ENCODE data around the gene RNF130. TPM values are rescaled to one million over a fixed set of nuclear protein-coding genes. Genes with fewer than 3 reads are reported as not detected.

RNF130 gene
- total RNA-seq, 4 donors from 2014 or later = 150 to 170 (median 167) TPM

DNA sequence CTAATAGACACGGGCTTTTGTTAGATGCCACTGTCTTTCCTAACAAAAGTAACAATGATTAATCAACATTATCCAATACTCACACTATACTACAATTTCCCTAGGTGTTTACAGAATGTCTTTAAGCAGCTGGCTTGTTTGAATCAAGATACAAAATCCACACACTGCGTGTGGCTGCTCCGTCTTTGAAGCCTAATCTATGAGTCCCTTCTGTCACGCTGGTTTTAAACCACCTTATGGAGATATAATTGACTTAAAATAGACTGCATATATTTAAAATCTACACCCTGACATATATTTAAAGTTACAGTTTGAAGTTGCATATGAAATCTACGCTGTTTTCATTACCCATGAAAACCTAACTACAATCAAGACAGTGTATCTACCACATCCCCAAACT lies 89.9 kb downstream of the RNF130 start:
- DNase-seq (ENCODE audit: low spot score) (no peak), ATAC-seq (ENCODE audit: low FRiP score) (no peak)
- TF ChIP-seq, protein P1, sequence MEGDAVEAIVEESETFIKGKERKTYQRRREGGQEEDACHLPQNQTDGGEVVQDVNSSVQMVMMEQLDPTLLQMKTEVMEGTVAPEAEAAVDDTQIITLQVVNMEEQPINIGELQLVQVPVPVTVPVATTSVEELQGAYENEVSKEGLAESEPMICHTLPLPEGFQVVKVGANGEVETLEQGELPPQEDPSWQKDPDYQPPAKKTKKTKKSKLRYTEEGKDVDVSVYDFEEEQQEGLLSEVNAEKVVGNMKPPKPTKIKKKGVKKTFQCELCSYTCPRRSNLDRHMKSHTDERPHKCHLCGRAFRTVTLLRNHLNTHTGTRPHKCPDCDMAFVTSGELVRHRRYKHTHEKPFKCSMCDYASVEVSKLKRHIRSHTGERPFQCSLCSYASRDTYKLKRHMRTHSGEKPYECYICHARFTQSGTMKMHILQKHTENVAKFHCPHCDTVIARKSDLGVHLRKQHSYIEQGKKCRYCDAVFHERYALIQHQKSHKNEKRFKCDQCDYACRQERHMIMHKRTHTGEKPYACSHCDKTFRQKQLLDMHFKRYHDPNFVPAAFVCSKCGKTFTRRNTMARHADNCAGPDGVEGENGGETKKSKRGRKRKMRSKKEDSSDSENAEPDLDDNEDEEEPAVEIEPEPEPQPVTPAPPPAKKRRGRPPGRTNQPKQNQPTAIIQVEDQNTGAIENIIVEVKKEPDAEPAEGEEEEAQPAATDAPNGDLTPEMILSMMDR (IDR thresholded peaks at IDR 0.05) = no peak

GRCh38 chr5:179980767-179981166 lies 90.8 kb downstream of the RNF130 start:
- TF ChIP-seq, protein P1 (IDR thresholded peaks at IDR 0.05) = no peak
- ATAC-seq (ENCODE audit: low FRiP score) (no peak), DNase-seq (ENCODE audit: low spot score) (no peak)

- ATAC-seq (ENCODE audit: low FRiP score) = no peak
Observed at GRCh38 chr5:179978792-179979191, 92.8 kb downstream of the RNF130 start.

GRCh38 chr5:179975713-179976134 lies 95.8 kb downstream of the RNF130 start:
- DNase-seq (ENCODE audit: low spot score) (no peak), ATAC-seq (ENCODE audit: low FRiP score) (no peak)
- TF ChIP-seq, protein P1 (IDR thresholded peaks at IDR 0.05) = no peak

More at GRCh38 chr5:179978792-179979191, 92.8 kb downstream of the RNF130 start:
- DNase-seq (ENCODE audit: low spot score) = no peak
- TF ChIP-seq, protein P1 (IDR thresholded peaks at IDR 0.05) = no peak

GRCh38 chr5:179974946-179975712 lies 96.4 kb downstream of the RNF130 start:
- DNase-seq (ENCODE audit: low spot score) (no peak), ATAC-seq (ENCODE audit: low FRiP score) (no peak)
- TF ChIP-seq, protein P1 (IDR thresholded peaks at IDR 0.05) = no peak

- ATAC-seq (ENCODE audit: low FRiP score) (no peak), DNase-seq (ENCODE audit: low spot score) (no peak)
- TF ChIP-seq, protein P1 (IDR thresholded peaks at IDR 0.05) = no peak
Observed at GRCh38 chr5:179974246-179974945, 97.2 kb downstream of the RNF130 start.
